HG03520 (cell line): ENCODE data around the gene H2AZ2.
"Not testable (repeated sequence)": the region's sequence is repeated elsewhere in the genome, so short reads cannot be mapped to it uniquely, and the experiment has no call there.

Experiments used
- ATAC-seq: cut with Tn5 transposase; IDR thresholded peaks from one replicate; pipeline ENCODE4 v1.9.1; 2021; ENCODE audit warnings: mild to moderate bottlenecking, moderate library complexity; ENCODE audit not compliant: unreplicated experiment

The H2AZ2 gene

DNA sequence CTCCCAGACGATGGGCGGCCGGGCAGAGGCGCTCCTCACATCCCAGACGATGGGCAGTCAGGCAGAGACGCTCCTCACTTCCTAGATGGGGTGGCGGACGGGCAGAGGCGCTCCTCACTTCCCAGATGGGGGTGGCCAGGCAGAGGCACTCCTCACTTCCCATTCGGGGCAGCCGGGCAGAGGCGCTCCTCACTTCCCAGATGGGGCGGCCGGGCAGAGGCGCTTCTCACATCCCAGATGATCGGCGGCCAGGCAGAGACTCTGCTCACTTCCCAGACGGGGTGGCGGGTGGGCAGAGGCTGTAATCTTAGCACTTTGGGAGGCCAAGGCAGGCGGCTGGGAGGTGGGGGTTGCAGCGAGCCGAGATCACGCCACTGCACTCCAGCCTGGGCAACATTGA lies 24.0 kb upstream of the H2AZ2 start:
- ATAC-seq = not testable (repeated sequence)

DNA sequence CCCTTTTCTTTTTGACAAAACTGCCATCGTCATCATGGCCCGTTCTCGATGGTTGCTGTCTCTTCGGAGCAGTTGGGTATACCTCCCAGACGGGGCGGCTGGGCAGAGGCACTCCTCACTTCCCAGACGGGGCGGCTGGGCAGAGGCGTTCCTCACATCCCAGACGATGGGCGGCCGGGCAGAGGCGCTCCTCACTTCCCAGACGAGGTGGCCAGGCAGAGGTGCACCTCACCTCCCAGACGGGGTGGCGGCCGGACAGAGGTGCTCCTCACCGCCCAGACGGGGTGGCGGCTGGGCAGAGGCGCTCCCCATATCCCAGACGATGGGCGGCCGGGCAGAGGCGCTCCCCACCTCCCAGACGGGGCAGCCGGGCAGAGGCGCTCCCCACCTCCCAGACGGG lies 22.9 kb upstream of the H2AZ2 start:
- ATAC-seq = not testable (repeated sequence)

DNA sequence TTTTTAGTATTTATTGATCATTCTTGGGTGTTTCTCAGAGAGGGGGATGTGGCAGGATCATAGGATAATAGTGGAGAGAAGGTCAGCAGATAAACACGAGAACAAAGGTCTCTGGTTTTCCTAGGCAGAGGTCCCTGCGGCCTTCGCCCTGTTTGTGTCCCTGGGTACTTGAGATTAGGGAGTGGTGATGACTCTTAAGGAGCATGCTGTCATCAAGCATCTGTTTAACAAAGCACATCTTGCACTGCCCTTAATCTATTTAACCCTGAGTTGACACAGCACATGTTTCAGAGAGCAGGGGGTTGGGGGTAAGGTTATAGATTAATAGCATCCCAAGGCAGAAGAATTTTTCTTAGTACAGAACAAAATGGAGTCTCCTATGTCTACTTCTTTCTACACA lies 22.4 kb upstream of the H2AZ2 start:
- ATAC-seq = not testable (repeated sequence)

DNA sequence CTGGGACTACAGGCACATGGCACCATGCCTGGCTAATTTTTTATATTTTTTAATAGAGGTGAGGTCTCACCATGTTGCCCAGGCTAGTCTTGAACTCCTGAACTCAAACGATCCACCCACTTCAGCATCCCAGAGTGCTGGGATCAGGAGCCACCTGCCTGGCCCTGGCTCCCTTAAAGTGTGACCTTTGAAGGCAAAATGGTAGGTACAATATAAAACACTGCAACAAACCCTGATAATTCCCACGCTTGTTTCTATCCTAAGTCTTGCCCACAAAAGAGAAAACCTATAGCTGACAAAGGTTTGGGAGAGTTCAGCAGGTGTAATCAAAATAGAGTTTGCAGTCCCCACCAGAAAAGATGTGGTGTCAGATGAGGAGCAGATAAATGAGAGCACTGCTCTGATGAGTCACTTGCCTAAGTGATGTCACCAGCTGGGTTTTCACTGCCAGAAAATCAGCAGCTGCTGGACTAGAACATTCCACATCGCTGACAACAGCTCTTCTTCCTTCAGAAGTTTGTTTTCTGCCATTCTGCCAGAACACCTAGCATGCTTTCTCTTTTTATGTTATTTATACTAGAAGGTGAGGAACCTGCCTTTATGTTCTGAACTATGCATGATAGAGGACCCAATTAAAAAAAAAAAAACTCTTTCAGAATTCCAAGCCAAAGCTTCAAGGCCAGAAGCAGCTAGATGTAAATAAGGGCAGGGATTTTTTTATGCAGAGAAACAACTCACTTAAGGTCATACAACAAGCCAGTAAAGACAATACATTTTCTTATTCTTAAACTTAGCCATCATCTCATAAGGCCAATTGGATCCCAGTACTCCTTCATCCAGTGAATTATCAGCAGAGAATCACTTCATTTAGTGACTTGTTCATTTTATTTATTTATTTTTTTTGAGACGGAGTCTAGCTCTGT lies 19.4 kb upstream of the H2AZ2 start:
- no peak for ATAC-seq

DNA sequence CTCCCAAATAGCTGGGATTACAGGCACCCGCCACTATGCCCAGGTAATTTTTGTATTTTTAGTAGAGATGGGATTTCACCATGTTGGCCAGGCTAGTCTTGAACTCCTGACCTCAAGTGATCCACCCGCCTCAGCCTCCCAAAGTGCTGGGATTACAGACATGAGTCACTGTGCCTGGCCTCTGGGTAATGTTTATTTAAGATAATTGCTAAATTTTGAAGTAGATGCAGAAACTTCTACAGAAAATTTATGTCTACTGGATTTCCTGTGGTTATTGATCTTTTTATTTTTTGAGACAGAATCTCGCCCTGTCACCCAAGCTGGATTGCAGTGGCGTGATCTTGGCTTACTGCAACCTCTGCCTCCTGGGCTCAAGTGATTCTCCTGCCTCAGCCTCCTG lies 14.1 kb upstream of the H2AZ2 start:
- not testable (repeated sequence) for ATAC-seq

DNA sequence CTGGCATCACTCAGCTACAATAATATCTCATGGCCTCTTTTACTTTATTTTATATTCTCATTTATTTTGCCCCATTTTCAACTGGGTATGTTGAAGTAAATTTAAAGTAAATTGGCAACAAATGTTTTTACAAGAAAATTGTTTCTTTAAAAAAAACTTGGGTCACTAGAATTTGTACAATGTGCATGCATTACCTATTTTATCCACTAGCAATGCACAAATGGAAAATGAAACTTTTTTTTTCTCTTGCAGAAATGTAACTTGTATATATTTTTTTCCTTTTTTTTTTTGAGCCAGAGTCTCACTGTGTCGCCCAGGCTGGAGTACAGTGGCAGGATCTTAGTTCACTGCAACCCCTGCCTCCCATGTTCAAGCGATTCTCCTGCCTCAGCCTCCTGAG lies 10.3 kb upstream of the H2AZ2 start:
- ATAC-seq = no peak

DNA sequence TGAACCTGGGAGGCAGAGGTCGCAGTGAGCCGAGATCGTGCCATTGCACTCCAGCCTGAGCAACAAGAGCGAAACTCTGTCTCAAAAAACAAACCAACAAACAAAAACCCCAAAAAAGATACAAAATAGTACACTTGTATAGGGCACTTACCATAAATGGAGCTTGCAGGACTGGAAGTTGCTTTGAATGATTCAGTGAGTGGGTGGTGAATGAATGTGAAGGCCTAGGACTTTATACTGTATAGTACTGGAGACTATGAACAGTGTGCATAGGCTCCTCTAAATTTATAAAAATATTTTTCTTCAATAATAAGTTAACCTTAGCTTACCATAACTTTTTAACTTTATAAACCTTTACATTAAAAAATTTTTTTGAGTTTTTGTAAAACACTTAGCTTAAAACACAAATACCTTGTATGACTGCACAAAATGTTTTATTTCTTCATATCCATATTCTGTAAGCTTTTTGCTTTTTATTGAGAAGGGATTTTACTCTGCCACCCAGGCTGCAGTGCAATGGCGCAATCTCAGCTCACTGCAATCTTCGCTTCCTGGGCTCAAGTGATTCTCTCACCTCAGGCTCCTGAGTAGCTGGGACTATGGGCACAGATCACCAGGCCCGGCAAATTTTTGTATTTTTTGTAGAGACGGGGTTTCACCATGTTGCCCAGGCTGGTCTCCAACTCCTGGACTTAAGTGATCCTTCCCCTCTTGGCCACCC lies 6.9 kb upstream of the H2AZ2 start:
- ATAC-seq = no peak

DNA sequence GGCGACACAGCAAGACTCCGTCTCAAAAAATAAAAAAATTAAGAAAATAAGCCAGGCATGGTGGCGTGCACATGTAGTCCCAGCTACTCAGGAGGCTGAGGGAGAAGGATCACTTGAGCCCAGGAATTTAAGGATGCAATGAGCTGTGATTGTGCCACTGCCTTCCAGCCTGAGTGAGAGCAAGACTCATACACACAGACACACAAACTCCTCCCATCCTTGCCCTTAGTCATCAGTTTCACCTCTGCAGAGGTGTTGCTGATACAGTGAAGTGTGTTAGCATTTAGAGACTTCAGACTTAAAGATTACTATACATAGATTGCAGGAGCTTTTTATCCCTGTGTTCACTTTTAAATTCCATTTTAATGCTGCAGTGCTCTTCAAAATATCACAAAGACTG lies 5.5 kb upstream of the H2AZ2 start:
- ATAC-seq = no peak

DNA sequence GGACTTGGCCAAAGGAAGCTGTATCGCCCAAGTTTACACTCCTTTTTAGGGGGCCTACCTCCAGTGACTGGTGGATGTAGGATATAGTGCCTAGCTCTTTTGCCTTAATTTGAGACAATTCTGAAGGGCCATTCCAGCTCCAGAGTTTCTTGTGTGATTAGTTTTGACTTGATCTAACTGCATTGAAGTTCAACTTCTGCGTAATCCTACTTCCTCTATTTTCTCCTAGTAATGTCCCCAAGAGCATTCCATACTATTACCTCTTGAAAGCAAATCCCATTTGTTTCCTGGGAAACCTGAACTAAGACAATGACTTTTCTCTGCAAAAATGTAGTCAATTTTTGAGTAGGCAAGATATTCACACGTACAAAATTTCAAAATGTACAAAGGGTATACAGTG lies 4.7 kb upstream of the H2AZ2 start:
- no peak for ATAC-seq

DNA sequence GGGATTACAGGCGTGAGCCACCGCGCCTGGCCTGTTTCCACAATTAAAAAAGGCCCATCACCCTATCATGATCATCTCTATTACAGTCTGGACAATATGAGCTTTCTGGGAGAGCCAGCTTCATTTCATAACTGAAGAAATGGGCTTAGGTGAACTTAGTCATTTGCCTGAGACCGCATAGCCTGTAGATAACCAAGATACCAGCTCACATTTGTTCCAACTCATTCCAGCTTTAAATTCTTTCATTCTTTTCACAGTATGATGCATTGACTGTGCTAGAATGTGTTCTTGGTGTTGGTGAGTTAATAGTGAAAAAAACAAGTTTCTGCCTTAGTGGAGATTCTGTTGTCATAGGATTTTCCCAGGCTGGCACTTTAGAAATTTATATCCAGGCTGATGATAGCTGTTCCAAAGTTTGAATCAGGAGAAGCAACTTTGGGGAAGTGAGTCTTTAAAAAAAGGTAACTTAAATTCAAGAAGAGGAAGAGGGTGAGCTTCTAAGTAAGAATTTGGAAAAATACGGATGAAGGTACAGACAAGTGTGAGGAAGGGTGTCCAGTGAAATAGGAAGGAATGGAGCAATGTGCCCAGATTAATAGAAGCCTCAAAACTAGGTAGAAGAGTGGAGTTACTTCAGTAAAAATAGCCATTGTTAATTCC lies 2.1 kb upstream of the H2AZ2 start:
- no peak for ATAC-seq

DNA sequence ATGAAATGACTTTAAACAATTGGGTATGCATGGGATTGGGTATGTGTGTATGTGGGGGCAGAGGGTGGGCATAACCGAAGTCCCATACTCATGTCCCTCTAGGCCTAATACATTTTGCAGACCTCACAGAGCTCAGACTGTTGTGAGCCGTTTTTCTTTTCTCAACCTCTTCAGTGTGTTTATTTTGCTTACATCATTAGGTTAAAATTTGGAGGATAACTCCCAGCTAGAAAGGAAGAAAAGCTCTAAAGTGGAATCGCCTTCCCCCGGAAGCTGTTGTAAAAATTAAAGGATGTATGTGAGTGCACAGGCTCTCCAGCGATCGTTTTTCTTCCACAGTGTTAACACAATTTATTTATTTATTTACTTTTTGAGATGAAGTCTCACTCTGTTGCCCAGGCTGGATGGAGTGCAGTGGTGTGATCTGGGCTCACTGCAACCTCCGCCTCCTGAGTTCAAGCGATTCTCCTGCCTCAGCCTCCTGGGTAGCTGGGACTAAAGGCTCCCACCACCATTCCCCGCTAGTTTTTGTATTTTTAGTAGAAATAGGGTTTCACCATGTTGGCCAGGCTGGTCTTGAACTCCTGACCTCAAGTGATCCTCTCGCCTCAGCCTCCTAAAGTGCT lies 1.5 kb upstream of the H2AZ2 start:
- ATAC-seq = no peak

DNA sequence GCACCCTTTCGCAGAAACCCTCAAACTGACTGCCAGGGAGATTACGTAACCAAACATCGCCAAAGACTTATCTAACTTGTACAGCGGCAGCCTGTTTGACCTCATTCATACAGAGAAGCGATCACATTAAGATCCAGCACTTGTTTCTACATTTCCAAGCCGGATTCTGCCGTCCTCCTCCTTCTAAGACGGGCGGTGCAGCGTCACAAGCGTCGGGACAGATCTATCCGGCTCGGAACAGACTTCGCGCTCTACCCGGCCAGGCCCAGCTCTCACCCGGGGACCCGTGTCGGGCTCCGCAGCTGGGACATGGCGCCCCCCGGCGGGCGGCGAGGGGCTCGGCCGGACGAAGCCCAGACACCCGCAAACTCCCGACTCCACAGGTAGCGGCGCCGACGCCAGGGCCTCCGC lies 373 bp downstream of the H2AZ2 start:
- ATAC-seq = peak; percentile 58

DNA sequence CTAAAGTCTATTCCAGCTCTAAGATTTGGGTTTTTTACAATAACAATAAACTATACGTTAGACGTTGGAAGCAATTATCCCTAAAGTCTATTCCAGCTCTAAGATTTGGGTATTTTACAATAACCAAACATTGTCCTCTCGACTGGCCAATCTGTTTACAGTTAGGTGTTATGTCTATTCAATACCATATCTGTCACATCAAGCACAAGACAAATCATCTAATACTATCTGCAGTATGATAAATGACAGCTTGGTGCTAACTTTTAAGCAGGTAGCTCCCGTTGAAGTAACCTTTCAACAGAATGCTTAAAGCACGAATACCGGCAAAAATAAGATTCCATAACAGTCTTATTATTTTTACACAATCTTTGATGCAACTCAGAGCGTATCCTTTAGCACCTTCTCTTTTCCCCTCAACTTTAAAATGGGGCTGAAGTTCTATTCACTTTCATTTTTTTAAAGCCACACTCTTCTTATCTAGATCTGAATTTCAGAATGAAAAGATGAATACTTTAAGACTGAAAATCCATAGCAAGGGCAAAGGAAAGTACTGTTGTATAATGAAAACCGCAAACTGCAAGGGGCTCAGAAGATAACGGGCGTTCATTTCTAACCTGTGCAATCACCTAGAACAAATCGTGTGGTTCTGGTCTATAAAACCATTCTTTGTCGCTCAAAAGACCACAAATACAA lies 925 bp downstream of the H2AZ2 start:
- ATAC-seq = no peak

DNA sequence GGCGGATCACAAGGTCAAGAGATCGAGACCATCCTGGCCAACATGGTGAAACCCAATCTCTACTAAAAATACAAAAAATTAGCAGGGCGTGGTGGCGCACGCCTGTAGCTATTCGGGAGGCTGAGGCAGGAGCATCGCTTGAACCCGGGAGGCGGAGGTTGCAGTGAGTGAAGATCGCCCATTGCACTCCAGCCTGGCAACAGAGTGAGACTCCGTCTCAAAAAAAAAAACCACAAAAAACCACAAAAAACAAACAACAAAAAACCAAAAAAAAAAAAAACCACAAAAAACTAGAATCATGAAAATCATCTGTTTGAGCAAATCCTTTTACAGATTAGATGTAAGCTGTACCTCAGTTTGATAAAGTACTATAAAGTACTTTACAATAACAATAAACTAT lies 1.5 kb downstream of the H2AZ2 start:
- not testable (repeated sequence) for ATAC-seq

DNA sequence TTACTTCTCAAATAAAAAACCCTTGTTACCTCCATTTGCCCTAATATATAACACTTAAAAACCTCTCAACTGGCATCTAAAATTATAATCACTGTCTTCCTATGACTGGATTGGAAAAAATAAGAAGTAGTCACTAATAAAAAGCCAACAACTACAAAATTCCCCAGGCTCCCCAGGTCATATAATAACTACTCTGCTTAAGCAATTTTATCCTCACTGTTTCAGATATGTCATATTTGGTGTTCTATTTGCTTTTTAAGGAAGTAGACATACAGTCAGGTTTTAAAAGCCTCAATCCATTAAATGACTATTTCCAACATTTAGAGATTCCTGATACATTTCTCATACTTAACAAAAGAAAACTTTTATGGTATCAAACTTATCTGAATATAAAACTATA lies 2.4 kb downstream of the H2AZ2 start:
- ATAC-seq = no peak

DNA sequence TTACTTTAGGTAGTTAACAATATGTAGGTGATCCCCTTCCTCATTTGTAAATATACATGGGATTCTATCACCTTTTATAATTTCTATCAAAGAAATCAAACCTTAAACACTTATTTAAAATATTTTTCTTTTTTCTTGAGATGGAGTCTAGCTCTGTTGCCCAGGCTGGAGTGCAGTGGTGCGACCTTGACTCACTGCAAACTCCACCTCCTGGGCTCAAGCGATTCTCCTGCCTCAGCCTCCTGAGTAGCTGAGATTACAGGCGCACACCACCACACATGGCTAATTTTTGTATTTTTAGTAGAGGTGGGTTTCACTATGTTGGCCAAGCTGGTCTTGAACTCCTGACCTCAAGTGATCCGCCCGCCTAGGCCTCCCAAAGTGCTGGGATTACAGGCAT lies 4.4 kb downstream of the H2AZ2 start:
- not testable (repeated sequence) for ATAC-seq

DNA sequence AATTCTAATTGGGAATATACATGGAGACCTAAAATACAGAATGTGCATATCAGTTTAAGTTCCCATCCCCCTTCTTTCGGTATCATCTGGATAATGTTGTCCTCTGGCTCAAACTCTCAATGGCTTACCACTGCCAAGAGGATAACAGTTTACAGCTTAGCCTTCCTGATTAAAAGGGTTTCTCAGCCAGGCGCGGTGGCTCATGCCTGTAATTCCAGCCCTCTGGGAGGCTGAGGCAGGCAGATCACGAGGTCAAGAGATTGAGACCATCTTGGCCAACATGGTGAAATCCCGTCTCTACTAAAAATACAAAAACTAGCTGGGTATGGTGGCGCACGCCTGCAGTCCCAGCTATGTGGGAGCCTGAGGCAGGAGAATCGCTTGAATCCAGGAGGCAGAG lies 5.2 kb downstream of the H2AZ2 start:
- not testable (repeated sequence) for ATAC-seq

DNA sequence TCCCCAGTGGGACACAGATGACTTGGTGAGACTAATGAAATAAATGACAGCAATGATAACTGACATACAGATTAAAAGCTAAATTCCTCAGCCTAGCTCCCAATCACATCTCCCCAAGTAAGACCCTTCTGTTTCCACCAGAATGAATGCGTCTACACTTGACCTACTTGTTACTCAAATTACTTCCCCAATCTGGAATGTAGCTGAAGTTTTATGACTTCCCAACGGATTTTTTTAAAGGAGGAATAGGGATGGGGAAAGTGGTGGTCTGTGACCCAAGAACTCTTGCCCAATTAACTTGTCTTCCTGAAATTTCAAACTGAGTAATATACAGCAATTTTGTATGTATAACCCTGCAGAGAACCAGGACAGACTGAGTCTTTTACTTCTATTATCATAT lies 9.1 kb downstream of the H2AZ2 start:
- ATAC-seq = no peak

DNA sequence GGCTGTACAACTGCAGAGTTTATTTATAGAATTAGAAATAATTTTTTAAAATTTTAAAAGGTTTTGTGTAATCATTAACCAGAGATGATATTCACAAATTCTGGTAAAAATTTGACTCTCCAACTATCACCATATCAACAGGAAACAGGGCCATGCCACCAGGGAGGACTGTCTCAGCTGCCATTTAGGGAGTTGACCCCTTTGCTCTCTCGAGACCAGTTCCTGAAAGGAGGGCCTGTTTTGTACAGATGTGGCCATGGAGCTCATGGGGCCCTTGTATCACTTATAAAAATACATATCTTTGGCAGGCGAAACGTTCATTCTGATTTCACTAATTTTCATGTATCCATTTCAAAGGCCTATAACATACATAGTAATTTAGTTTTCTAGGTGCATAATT lies 20.3 kb downstream of the H2AZ2 start:
- ATAC-seq = no peak

DNA sequence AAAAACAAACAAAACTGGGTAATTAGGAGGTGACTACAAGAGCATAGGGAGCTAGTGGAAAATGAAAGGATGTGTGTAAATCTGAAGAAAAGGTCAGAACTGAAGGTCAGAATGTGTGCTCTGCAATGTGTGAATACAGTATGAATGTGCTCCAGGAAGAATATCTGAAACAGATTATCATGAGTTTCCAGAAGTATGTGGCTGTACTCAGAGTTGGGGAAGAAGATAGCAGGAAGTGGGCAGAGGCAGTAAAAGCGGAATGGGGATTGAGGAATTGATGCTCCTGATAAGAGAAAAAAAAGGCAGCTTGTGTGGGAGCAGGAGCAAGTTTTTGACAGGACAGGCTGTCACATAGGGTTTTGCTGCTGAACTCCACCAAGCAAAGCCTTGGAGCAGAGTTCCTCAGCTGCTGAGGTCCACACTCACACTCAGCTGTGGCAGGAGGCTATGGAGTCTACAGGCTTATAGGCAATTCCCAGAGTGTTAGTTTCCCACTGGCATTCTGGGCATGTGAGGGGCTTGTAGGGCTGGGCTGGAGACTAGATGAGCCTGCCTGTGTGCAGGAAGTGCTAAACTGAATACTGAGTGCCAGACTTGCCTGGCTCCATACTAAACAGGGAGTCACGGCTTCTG lies 22.9 kb downstream of the H2AZ2 start:
- no peak for ATAC-seq
